Kasumi-1 (cell line): ENCODE data around the gene POLRMT.
A peak's percentile ranks its signal among the peaks of the same experiment; 100 is the strongest.
"Not testable (repeated sequence)": the region's sequence is repeated elsewhere in the genome, so short reads cannot be mapped to it uniquely, and the experiment has no call there.

Experiments
- DNase-seq, 2 experiments: peaks; one replicate each; lab custom pipeline; 2025; lab: John Stamatoyannopoulos, UW

The POLRMT gene

GRCh38 chr19:633068-633785 is at the start of gene POLRMT:
TSS of gene POLRMT (minus strand) at chr19:633537. CDS start at chr19:633512, 25 bp downstream.
- peak; percentile 96 to 97 for DNase-seq

GRCh38 chr19:682678-683320 is 49.5 kb upstream of the POLRMT start:
- DNase-seq = no peak

- peak; percentile 66 to 81 for DNase-seq
Measured at GRCh38 chr19:681029-682019, 48.0 kb upstream of the POLRMT start.

- DNase-seq = peak; percentile 92 to 95
Measured at GRCh38 chr19:680287-681028, 47.1 kb upstream of the POLRMT start.

DNA sequence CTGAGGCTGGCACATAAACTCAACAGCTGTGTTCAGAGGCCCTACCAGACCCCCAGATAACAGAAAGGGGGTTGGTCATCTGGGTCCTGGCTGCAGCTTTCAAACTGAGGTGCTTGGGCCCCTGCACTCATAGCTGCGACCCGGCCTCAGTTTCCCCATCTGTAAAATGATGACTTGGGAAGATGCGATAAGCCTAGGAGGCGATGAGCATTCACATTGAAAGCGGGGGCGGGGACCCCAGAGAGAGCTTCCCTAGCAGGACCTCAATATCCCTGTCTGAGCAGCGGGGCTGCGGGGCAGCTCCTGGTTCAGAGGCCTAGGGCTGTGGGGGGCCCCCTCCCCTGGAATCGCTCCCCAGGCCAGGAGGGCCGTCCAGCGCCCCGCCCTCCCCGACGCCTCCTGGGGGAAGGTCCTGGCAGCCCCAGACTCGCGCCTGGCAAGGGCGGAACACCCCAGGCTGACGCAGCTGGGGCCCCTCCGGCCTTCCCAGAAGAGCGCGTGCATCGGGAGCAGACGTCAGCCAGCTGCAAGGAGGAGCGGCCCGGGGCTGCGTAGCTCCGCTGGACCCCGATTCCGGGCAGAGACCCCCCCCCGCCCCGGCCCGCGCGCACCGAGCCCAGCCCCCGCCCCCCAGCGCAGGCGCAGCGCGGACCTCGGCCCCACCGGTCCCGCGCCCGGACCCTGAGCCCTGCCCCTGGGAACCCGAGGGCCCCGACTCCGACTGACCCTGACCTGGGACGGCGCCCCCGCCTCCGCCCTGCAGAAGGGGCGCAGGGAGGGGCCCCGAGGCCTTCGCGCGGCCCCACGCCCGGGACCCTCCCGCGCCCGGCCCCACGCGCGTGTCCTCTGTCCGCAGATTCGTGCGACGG is 46.3 kb upstream of the POLRMT start:
- DNase-seq = peak; percentile 51 to 56

GRCh38 chr19:678791-679388 is 45.6 kb upstream of the POLRMT start:
- no peak for DNase-seq

GRCh38 chr19:677601-678436 is 44.5 kb upstream of the POLRMT start:
- no peak for DNase-seq

- no peak for DNase-seq
Measured at GRCh38 chr19:677201-677600, 43.9 kb upstream of the POLRMT start.

DNA sequence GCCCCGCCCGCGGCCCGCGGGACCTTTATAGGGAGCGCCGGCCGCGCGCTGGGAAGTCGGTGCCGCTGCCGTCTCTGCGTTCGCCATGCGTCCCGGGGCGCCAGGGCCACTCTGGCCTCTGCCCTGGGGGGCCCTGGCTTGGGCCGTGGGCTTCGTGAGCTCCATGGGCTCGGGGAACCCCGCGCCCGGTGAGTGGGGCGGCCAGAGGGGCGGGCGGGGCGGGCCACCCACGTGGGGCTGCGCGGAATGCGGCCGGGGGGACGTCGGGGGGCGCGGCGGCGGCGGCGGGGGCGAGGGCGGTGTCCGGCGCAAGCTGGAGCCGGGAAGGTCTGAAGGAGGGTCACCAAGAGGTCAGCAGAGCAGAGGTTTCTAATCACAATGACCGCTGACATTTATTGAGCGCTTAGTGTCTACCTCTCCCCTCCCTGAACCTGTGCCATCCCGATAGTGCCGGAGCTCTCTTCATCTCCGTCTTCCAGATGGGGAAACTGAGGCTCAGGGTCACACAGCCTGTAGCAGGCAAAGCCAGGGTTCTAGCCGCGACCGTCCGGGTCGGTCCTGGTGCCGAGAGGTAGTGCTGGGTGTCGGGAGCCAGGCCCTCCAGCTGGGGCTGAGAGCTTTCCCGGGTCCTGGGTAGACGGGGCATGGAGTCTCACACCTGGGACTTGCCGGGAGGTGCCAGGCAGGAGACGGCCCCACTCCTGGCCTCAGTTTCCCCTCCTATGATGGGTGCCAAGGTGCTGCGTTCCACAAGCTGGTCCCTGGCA is 43.2 kb upstream of the POLRMT start, which contains the start of gene FSTL3:
TSS of gene FSTL3 (plus strand) at position 54 of the 767 bp plus-strand sequence. CDS start at position 86, 32 bp downstream.
- no peak for DNase-seq

- DNase-seq = no peak
Measured at GRCh38 chr19:676007-676338, 42.6 kb upstream of the POLRMT start.

- DNase-seq = no peak
Measured at GRCh38 chr19:674282-675151, 41.2 kb upstream of the POLRMT start.

- no peak for DNase-seq
Measured at GRCh38 chr19:670609-671075, 37.3 kb upstream of the POLRMT start.

GRCh38 chr19:668675-669434 is 35.5 kb upstream of the POLRMT start:
- DNase-seq = peak; percentile 34 to 51

- DNase-seq = not testable (repeated sequence)
Measured at GRCh38 chr19:666985-667573, 33.7 kb upstream of the POLRMT start.

GRCh38 chr19:664913-665443 is 31.6 kb upstream of the POLRMT start:
- peak; percentile 82 to 87 for DNase-seq

- no peak for DNase-seq
Measured at GRCh38 chr19:663682-664117, 30.4 kb upstream of the POLRMT start.
